Activated CD4-positive, alpha-beta memory T cell treated with anti-CD3 and anti-CD28 coated beads, Interleukin-2, amount 10 ng/mL, durations not matched to agents 7 days and 5 days (primary cell): ENCODE data around the gene TNRC18. TPM values are rescaled to one million over a fixed set of nuclear protein-coding genes. Genes with fewer than 3 reads are reported as not detected.

ENCODE experiments used
- CTCF ChIA-PET: fragments of 350-600 bp; sonication (Branson Sonifier 250); formaldehyde crosslinking; loops from one replicate; lab custom pipeline; 2021; ENCODE audit warnings: antibody characterized with exemption, inconsistent platforms; lab: Charles Lee
- POLR2A ChIA-PET: fragments of 350-600 bp; sonication (Branson Sonifier 250); formaldehyde crosslinking; loops from one replicate; lab custom pipeline; 2021; ENCODE audit warnings: antibody characterized with exemption; lab: Charles Lee
- DNase-seq: peaks from one replicate; pipeline ENCODE4 v3.0.0-alpha.2; 2020
- H3K27ac Mint-ChIP-seq: one replicate; pipeline ENCODE4 v1.8.0; 2021; ENCODE audit warnings: mild to moderate bottlenecking, mixed read lengths
- H3K27me3 Mint-ChIP-seq: one replicate; pipeline ENCODE4 v1.8.0; 2021; ENCODE audit warnings: mixed read lengths
- H3K36me3 Mint-ChIP-seq: one replicate; pipeline ENCODE4 v1.8.0; 2021; ENCODE audit warnings: low read depth, mixed read lengths
- H3K4me1 Mint-ChIP-seq: one replicate; pipeline ENCODE4 v1.8.0; 2021; ENCODE audit warnings: mixed read lengths
- H3K4me3 Mint-ChIP-seq: one replicate; pipeline ENCODE4 v1.8.0; 2021; ENCODE audit warnings: mild to moderate bottlenecking, mixed read lengths
- H3K9me3 Mint-ChIP-seq: one replicate; pipeline ENCODE4 v1.8.0; 2021; ENCODE audit warnings: mixed read lengths
- total RNA-seq, 2 experiments: library from RNA; stranded (reverse); gene quantifications; one replicate each; pipeline ENCODE4 v1.2.3, GENCODE V29; 2021

Gene TNRC18
- total RNA-seq, 2 experiments from 2014 or later: 56.5 to 57.6 TPM

- peaks cover 22% of the 10 kb centered on the region for H3K4me1 Mint-ChIP-seq
- H3K27ac Mint-ChIP-seq: no peak overlapping the region
- POLR2A ChIA-PET: no interaction called here
- peaks cover 4% of the 10 kb centered on the region for H3K9me3 Mint-ChIP-seq
- H3K27me3 Mint-ChIP-seq: peaks cover 59% of the 10 kb centered on the region
- H3K4me3 Mint-ChIP-seq: no peak overlapping the region
- CTCF ChIA-PET: no interaction called here
- peaks cover 4% of the 10 kb centered on the region for H3K36me3 Mint-ChIP-seq
- no peak for DNase-seq
Measured at GRCh38 chr7:5430612-5430947, 6.9 kb upstream of the TNRC18 start.

GRCh38 chr7:5429857-5430611 lies 6.4 kb upstream of the TNRC18 start:
- H3K4me3 Mint-ChIP-seq: no peak overlapping the region
- no peak for DNase-seq
- H3K36me3 Mint-ChIP-seq: peaks cover 4% of the 10 kb centered on the region
- H3K4me1 Mint-ChIP-seq: peaks cover 27% of the 10 kb centered on the region
- H3K27me3 Mint-ChIP-seq: peaks cover 65% of the 10 kb centered on the region
- POLR2A ChIA-PET: no interaction called here
- peaks cover 4% of the 10 kb centered on the region for H3K9me3 Mint-ChIP-seq
- CTCF ChIA-PET: no interaction called here
- H3K27ac Mint-ChIP-seq: peak overlapping the region; percentile 40

GRCh38 chr7:5429253-5429856 lies 5.7 kb upstream of the TNRC18 start:
- Mint-ChIP-seq H3K27ac (no peak overlapping the region), H3K36me3 (peaks cover 4% of the 10 kb centered on the region), H3K9me3 (peaks cover 4% of the 10 kb centered on the region), H3K4me1 (peaks cover 32% of the 10 kb centered on the region), H3K4me3 (no peak overlapping the region), H3K27me3 (peaks cover 70% of the 10 kb centered on the region)
- CTCF ChIA-PET: no interaction called here
- DNase-seq: no peak
- POLR2A ChIA-PET: interaction anchor here (1.0 kb wide), 1 partner anchor 30 kb away, joined by 3 read pairs; no protein-coding TSS in a partner anchor

- Mint-ChIP-seq H3K27me3 (peaks cover 75% of the 10 kb centered on the region), H3K9me3 (peaks cover 4% of the 10 kb centered on the region), H3K4me1 (peaks cover 35% of the 10 kb centered on the region), H3K27ac (no peak overlapping the region), H3K4me3 (no peak overlapping the region), H3K36me3 (peaks cover 4% of the 10 kb centered on the region)
- CTCF ChIA-PET: no interaction called here
- no peak for DNase-seq
- POLR2A ChIA-PET: interaction anchor here (1.0 kb wide), 1 partner anchor 29 kb away, joined by 3 read pairs; no protein-coding TSS in a partner anchor
Measured at GRCh38 chr7:5428478-5429252, 5.0 kb upstream of the TNRC18 start.

- POLR2A ChIA-PET: no interaction called here
- DNase-seq: no peak
- peaks cover 2% of the 10 kb centered on the region for H3K36me3 Mint-ChIP-seq
- no peak overlapping the region for H3K27ac Mint-ChIP-seq
- no peak overlapping the region for H3K4me3 Mint-ChIP-seq
- CTCF ChIA-PET: interaction anchor here (0.7 kb wide), 1 partner anchor 87 kb away, joined by 3 read pairs; no protein-coding TSS in a partner anchor
- peaks cover 77% of the 10 kb centered on the region for H3K27me3 Mint-ChIP-seq
- H3K9me3 Mint-ChIP-seq: no peaks in the 10 kb centered on the region
- peaks cover 48% of the 10 kb centered on the region for H3K4me1 Mint-ChIP-seq
Measured at GRCh38 chr7:5426226-5426475, 2.5 kb upstream of the TNRC18 start.

GRCh38 chr7:5425507-5426225 lies 2.0 kb upstream of the TNRC18 start:
- peaks cover 50% of the 10 kb centered on the region for H3K4me1 Mint-ChIP-seq
- H3K27ac Mint-ChIP-seq: no peak overlapping the region
- POLR2A ChIA-PET: interaction anchor here (1.0 to 1.5 kb wide), 2 partner anchors 10 to 29 kb away, joined by 3 to 5 read pairs; no protein-coding TSS in a partner anchor
- H3K9me3 Mint-ChIP-seq: no peaks in the 10 kb centered on the region
- no peak for DNase-seq
- H3K36me3 Mint-ChIP-seq: peaks cover 2% of the 10 kb centered on the region
- CTCF ChIA-PET: interaction anchor here (0.7 to 1.5 kb wide), 4 partner anchors 29 to 1846 kb away, joined by 3 to 4 read pairs (median 4); no protein-coding TSS in a partner anchor
- peak overlapping the region; percentile 35 for H3K4me3 Mint-ChIP-seq
- H3K27me3 Mint-ChIP-seq: peaks cover 78% of the 10 kb centered on the region

GRCh38 chr7:5424749-5425506 lies 1.3 kb upstream of the TNRC18 start:
- Mint-ChIP-seq H3K4me3 (peak overlapping the region; percentile 37), H3K9me3 (no peaks in the 10 kb centered on the region), H3K36me3 (peaks cover 2% of the 10 kb centered on the region), H3K27ac (peak overlapping the region; percentile 58), H3K4me1 (peaks cover 51% of the 10 kb centered on the region), H3K27me3 (peaks cover 77% of the 10 kb centered on the region)
- ChIA-PET POLR2A (interaction anchor here (1.0 to 1.5 kb wide), 2 partner anchors 9 to 28 kb away, joined by 3 to 5 read pairs; no protein-coding TSS in a partner anchor), CTCF (interaction anchor here (0.8 to 1.5 kb wide), 3 partner anchors 28 to 1847 kb away, joined by 3 to 4 read pairs (median 4); no protein-coding TSS in a partner anchor)
- DNase-seq: no peak

GRCh38 chr7:5423976-5424748 lies 528 bp upstream of the TNRC18 start:
- peaks cover 46% of the 10 kb centered on the region for H3K4me1 Mint-ChIP-seq

GRCh38 chr7:5422396-5423305 lies 983 bp downstream of the TNRC18 start:
- Mint-ChIP-seq H3K27me3 (peaks cover 78% of the 10 kb centered on the region), H3K9me3 (no peaks in the 10 kb centered on the region), H3K36me3 (peaks cover 9% of the 10 kb centered on the region), H3K4me1 (peaks cover 46% of the 10 kb centered on the region), H3K4me3 (peak overlapping the region; percentile 56), H3K27ac (no peak overlapping the region)
- CTCF ChIA-PET: interaction anchor here (1.2 to 2.9 kb wide), 3 partner anchors 12 to 182 kb away, joined by 3 to 19 read pairs (median 3); no protein-coding TSS in a partner anchor
- POLR2A ChIA-PET: interaction anchor here (0.5 to 3.7 kb wide), 4 partner anchors 22 to 102 kb away, joined by 3 to 31 read pairs (median 4); no protein-coding TSS in a partner anchor
- no peak for DNase-seq

More at GRCh38 chr7:5423976-5424748, 528 bp upstream of the TNRC18 start:
- Mint-ChIP-seq H3K27me3 (peaks cover 74% of the 10 kb centered on the region), H3K4me3 (peak overlapping the region; percentile 67), H3K27ac (no peak overlapping the region), H3K9me3 (no peaks in the 10 kb centered on the region), H3K36me3 (peaks cover 5% of the 10 kb centered on the region)
- POLR2A ChIA-PET: interaction anchor here (1.5 to 3.7 kb wide), 2 partner anchors 27 kb away, joined by 5 to 31 read pairs; no protein-coding TSS in a partner anchor
- peak; percentile 53 for DNase-seq
- CTCF ChIA-PET: interaction anchor here (1.0 to 1.5 kb wide), 2 partner anchors 28 to 184 kb away, joined by 3 to 4 read pairs; no protein-coding TSS in a partner anchor

- no peak for DNase-seq
- Mint-ChIP-seq H3K4me3 (peak overlapping the region; percentile 56), H3K36me3 (peaks cover 7% of the 10 kb centered on the region), H3K4me1 (peaks cover 43% of the 10 kb centered on the region), H3K27me3 (peaks cover 77% of the 10 kb centered on the region), H3K27ac (no peak overlapping the region), H3K9me3 (no peaks in the 10 kb centered on the region)
- ChIA-PET POLR2A (interaction anchor here (1.1 to 3.7 kb wide), 3 partner anchors 21 to 102 kb away, joined by 4 to 31 read pairs (median 4); no protein-coding TSS in a partner anchor), CTCF (interaction anchor here (0.6 to 2.9 kb wide), 4 partner anchors 13 to 182 kb away, joined by 3 to 19 read pairs (median 4); no protein-coding TSS in a partner anchor)
Measured at GRCh38 chr7:5421714-5422395, 1.8 kb downstream of the TNRC18 start.
